Left ventricle myocardium inferior (tissue), 1 donor: Measurements from ENCODE around the gene KIF17. TPM values are rescaled to one million over a fixed set of nuclear protein-coding genes. Genes with fewer than 3 reads are reported as not detected.

Experiments used
- DNase-seq: peaks from one replicate; pipeline ENCODE4 v3.0.0-alpha.2; 2020
- H3K27ac ChIP-seq: fragments of 200-600 bp; replicated peaks from 2 replicates; pipeline ENCODE4 v1.8.0; 2021
- H3K27me3 ChIP-seq: fragments of 200-600 bp; 2 replicates; pipeline ENCODE4 v1.8.0; 2021; ENCODE audit warnings: low read depth
- H3K36me3 ChIP-seq: fragments of 200-600 bp; 2 replicates; pipeline ENCODE4 v1.8.0; 2021
- H3K4me1 ChIP-seq: fragments of 200-600 bp; 2 replicates; pipeline ENCODE4 v1.8.0; 2021
- H3K4me3 ChIP-seq: fragments of 200-600 bp; 2 replicates; pipeline ENCODE4 v1.8.0; 2021; ENCODE audit warnings: mild to moderate bottlenecking, moderate library complexity
- H3K9me3 ChIP-seq: fragments of 200-600 bp; replicated peaks from 2 replicates; pipeline ENCODE4 v1.8.0; 2021
- CTCF ChIP-seq: fragments of 200-600 bp; IDR thresholded peaks from 2 replicates; pipeline ENCODE4 v1.8.0; 2021; ENCODE audit warnings: antibody characterized with exemption, mild to moderate bottlenecking, borderline replicate concordance
- intact Hi-C: fragments of 100-400 bp; cut with micrococcal nuclease; formaldehyde crosslinking; loops from one replicate; pipeline ENCODE4 v1.11.0; 2022
- total RNA-seq: library from RNA; stranded (reverse); fragmentation: NEBNext Ultra II Directional; extraction: Animal tissue kit (Norgen Biotek cat#: 25700); gene quantifications from one replicate; pipeline ENCODE4 v1.2.1, GENCODE V29; 2021
- donor health status: DM: no; HTN: yes; CAD: no; lungs with severe emphysema.

The KIF17 gene
- total RNA-seq, 1 donor from 2014 or later, result 4.6 TPM

- H3K4me3 ChIP-seq, result no peak overlapping the region
- TF ChIP-seq CTCF, result no peak
- H3K27ac ChIP-seq, result no peak overlapping the region
- no peaks in the 10 kb centered on the region for H3K4me1 ChIP-seq
- H3K36me3 ChIP-seq, result no peaks in the 10 kb centered on the region
- peaks cover 24% of the 10 kb centered on the region for H3K27me3 ChIP-seq
- intact Hi-C loops, result no loop called here
- H3K9me3 ChIP-seq, result no peaks in the 10 kb centered on the region
- DNase-seq, result peak; percentile 9
These were observed 5.9 kb upstream of the KIF17 start for GRCh38 chr1:20723537-20724363.

DNA sequence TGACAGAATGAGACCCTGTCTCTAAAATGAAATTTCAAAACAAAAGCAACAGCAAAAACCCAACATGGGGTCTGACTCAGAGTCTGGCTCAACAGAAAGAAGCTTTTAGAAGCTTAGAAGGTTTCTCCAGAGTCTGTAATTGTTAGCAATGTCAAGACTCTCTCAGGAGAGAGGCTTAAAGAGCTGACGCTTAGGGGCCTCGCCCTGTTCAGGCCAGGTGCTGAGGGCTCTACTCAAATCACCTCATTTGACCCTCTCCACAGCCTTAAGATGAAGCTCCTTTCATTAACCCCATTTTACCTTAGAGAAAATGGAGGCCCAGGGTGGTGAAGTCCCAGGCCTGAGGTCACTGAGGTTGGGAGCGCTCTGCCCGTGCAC is 5.3 kb upstream of the KIF17 start:
- no peak for TF ChIP-seq CTCF
- Histone ChIP-seq H3K27ac (no peak overlapping the region), H3K4me1 (peaks cover 1% of the 10 kb centered on the region), H3K36me3 (no peaks in the 10 kb centered on the region), H3K4me3 (no peak overlapping the region), H3K27me3 (peaks cover 24% of the 10 kb centered on the region), H3K9me3 (no peaks in the 10 kb centered on the region)
- intact Hi-C loops, result no loop called here
- no peak for DNase-seq

DNA sequence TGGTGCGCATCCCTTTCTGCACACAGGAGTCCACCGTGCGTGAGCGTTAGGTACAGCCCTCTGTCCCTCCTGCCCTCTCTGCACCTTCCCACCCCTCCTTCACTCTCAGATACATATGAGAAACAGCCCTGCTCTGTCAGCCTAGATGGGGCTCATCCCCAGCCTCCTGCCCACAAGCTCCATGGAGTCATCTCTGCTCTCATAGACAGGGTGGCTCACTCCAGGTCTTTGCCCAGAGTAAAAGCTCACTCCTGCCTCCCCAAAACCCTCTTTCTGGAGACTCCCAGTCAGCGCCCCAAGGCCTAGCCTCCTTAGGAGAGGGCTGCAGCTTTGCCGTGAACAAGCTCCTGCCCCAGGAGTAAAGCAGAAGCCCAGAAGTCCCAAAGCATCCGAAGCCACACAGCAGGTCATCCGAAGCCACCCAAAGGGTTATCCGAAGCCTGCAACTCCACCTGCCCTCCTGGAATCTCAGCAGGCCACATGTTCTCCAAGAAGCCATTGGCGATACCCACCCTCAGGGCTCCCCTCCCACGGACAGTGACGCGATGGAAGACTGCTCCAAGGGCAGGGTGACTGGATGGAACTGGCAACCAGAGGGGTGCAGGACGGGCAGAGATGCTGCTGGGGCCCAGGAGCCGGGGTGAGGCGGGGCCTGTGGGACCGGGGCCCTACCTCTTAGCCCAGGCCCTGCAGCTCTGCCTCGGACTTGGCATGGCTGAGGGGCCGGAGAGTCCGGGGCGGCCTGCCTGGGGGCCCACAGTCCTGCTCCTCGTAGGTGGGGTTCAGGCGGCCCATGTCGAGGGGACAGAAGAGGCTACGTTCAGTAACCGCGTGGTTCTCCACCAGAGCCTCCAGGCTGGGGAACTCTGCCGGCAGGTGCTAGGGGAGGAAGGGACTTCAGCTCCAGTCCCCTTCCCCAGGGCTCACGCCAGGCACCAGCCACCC is 3.6 kb upstream of the KIF17 start:
- Histone ChIP-seq H3K36me3 (no peaks in the 10 kb centered on the region), H3K4me1 (peaks cover 10% of the 10 kb centered on the region), H3K4me3 (no peak overlapping the region), H3K27ac (no peak overlapping the region), H3K9me3 (no peaks in the 10 kb centered on the region), H3K27me3 (peaks cover 23% of the 10 kb centered on the region)
- peak; percentile 5 for DNase-seq
- TF ChIP-seq CTCF, result no peak
- intact Hi-C loops, result no loop called here

- no peaks in the 10 kb centered on the region for H3K9me3 ChIP-seq
- no peak overlapping the region for H3K27ac ChIP-seq
- intact Hi-C loops, result no loop called here
- no peaks in the 10 kb centered on the region for H3K36me3 ChIP-seq
- TF ChIP-seq CTCF, result no peak
- peaks cover 30% of the 10 kb centered on the region for H3K27me3 ChIP-seq
- H3K4me3 ChIP-seq, result no peak overlapping the region
- peak; percentile 5 for DNase-seq
- peaks cover 10% of the 10 kb centered on the region for H3K4me1 ChIP-seq
These were observed 2.9 kb upstream of the KIF17 start for GRCh38 chr1:20720631-20721091.

- intact Hi-C loops, result no loop called here
- TF ChIP-seq CTCF, result no peak
- DNase-seq, result no peak
- H3K4me3 ChIP-seq, result no peak overlapping the region
- no peak overlapping the region for H3K27ac ChIP-seq
- H3K4me1 ChIP-seq, result peaks cover 10% of the 10 kb centered on the region
- H3K9me3 ChIP-seq, result no peaks in the 10 kb centered on the region
- H3K36me3 ChIP-seq, result no peaks in the 10 kb centered on the region
- H3K27me3 ChIP-seq, result peaks cover 36% of the 10 kb centered on the region
These were observed 2.2 kb upstream of the KIF17 start for GRCh38 chr1:20719871-20720620.
